T follicular helper cell (primary cell): ENCODE data around the gene ITPR1.

Source experiments
- DNase-seq: peaks from one replicate; pipeline ENCODE4 v3.0.0-alpha.2; 2020; ENCODE audit warnings: low read depth

ITPR1 gene

GRCh38 chr3:4782095-4782494 is 288.9 kb downstream of the ITPR1 start:
- DNase-seq = no peak

GRCh38 chr3:4785551-4785950 is 292.4 kb downstream of the ITPR1 start:
- DNase-seq = no peak

DNA sequence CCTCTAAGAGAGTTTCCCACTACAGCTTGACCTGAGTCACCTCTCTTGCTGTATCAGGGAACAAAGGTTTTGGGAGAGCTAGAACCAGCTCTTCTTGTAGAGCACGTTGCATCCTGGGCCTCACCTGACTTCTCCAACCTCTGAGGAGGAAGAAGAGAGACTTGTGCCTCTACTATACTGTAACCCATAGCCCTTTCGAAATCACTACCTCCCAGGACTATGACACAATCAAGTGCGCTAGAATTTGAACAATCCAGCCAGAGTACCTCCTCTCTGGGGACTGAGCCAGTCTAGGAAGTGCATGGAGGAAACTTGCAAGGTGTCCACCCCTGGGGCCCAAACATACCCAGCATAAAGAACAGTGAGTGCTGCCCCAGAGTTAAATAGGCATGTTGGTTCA is 293.3 kb downstream of the ITPR1 start:
- DNase-seq = no peak

DNA sequence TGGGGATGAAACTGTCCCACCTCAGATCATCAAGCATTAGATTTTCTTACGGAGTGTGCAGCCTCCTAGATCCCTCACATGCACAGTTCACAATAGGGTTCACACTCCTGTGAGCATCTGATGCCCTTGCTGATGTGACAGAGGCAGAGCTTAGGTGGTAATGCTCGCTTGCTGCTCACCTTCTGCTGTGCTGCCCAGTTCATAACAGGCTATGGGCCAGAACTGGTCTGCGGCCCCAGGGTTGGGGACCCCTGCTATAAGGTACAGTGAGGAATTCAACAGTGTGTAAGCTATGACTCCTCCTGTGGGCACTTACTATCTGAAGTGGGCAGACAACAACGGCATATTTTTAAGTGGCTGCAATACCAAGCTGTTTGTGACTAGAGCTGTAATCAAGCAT is 298.2 kb downstream of the ITPR1 start:
- no peak for DNase-seq

- DNase-seq = no peak
These were observed 300.2 kb downstream of the ITPR1 start for GRCh38 chr3:4793311-4793710.

DNA sequence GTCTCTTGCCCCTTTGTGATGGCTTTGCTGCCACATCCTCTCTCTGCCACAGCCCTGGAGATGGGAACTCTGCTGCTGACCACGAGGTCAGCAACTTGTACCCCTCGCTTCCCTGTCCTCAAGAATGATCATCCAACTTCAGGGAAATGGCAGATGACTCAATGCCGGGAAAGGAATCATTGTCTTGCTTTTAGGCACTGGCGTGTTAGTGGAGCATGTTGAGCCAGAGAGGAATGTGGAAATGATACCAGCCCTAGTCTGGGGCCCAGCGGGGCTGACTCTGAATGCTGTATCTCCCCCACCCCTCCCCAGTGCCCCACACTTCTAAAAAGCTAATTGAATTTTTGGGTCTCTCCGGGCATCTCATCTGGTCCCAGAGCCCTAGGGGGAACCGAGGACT is 301.2 kb downstream of the ITPR1 start:
- DNase-seq = no peak

DNA sequence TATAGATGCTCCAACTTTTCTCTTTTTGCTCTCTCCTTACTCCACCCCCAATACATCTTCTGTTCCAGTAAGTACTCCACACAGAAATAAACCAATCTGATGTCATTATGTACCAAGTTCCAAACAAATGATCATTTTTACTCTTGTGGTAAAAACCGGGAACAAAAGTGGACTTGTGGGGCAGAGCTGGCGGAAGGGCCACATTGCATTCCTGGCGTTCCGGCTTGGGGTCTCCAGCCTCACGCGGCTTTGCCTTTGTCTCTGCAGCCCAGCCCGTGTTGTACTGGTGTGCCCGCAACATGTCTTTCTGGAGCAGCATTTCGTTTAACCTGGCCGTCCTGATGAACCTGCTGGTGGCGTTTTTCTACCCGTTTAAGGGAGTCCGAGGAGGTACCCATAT is 301.6 kb downstream of the ITPR1 start:
- no peak for DNase-seq

DNA sequence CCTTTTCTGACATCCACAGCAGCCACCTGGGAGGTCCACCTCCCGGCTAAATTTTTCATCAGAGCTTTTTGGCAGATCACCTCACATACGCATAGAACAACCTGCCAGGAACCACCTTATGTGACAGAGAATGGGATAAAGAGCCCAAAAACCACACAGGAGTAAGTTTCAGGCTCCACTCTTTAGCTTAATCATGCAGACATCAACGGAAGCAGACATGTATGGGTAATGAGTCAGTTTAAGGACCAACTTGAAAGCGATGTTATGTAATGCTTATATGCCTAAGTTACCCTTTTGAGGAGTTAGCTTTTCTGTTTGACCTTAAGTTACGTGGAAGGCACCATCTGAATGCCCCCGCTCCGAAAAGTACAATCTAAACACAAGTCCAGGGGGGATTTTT is 302.8 kb downstream of the ITPR1 start:
- DNase-seq = no peak

GRCh38 chr3:4797201-4797705 is 304.1 kb downstream of the ITPR1 start:
- no peak for DNase-seq

GRCh38 chr3:4799266-4800256 is 306.4 kb downstream of the ITPR1 start:
- DNase-seq = no peak

DNA sequence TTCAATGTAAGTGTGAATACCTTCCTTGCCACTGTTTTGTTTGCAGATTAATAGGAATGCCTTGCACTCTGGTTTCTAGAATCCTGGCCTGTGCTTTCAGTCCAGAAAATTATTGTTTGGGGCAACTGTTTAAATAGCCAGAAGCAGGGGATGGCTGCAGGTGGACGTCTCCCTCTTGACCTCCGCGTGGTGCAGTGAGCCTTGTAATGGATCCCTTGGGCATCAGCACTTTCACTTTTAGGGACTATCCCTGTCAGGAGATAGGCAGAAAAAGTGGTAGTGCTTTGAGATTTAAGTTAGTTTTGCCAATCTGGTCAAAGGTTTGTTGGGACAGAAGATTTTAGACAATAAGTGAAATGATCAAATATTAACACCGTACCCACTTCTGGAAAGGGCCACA is 307.4 kb downstream of the ITPR1 start:
- no peak for DNase-seq

GRCh38 chr3:4801892-4802291 is 308.7 kb downstream of the ITPR1 start:
- no peak for DNase-seq

- DNase-seq = no peak
These were observed 309.8 kb downstream of the ITPR1 start for GRCh38 chr3:4802903-4803302.

- no peak for DNase-seq
These were observed 311.3 kb downstream of the ITPR1 start for GRCh38 chr3:4804161-4805058.

GRCh38 chr3:4805662-4806061 is 312.5 kb downstream of the ITPR1 start:
- no peak for DNase-seq

DNA sequence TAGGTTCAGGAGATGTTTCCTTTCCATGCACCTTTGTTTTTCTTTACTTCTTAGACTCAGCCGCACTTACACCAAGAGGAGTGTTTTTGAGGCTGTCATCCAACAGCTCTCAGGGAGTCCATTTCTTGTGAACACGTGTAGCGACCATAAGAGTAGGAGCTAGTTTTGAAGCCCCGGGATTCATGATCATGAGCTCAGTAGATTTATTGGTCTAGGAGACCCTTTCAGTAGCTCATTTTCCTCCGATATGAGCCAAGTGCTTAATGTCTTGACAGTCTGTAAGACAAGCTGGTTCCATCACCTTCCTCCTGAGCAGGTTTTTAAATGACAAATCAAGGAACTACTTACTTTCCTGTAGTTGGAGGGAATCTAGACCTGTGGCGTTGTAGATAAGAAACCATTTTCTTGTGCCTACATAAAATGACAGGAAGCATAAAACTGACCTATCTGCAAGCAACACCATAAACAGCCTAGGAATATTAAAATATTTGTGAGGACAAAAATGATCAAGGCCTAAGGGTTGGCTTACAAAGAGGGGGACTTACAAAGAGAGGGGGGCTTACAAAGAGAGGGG is 313.5 kb downstream of the ITPR1 start:
- no peak for DNase-seq

DNA sequence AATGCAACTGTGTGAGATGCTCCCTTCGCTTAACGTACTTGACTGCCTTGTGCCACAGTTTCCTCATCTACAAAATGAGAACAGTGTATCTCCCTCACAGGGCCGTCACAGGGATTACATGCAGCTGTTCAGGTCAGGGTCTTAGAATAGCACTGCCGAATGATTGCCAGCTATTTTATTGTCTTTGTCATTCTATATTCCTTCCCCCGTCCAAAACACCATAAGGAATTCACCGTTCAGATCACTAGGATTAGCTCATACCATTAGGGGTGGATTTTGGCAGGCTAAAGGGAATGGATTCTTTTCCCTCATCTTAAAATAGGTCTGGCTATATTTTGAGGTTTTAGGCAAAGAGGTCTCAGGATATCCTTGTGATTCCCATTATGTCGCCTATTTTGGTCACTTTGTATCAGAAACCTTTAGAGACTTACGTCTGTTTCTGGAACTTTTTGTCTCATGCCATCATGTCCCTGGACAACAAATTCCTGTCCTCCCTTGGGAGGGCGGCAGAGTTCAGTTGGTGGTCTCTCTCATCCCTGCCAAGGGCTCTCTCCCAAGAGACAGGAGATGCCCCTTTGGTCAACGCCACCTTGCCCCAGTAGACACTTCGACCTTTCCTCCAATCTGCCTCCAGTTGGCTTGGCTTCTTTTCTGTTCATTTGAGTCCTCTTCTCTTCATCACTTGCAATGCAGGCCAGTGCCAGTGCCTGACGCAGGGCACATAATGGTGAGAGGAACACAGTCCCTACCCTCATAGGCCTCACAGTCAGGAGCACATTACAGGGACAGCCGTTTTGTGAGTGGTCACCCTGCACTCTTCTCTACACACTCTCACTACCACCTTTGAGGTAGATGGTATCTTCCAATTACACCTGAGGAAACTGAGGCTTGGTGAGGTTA is 314.5 kb downstream of the ITPR1 start:
- no peak for DNase-seq

GRCh38 chr3:4808637-4809036 is 315.5 kb downstream of the ITPR1 start:
- no peak for DNase-seq

- no peak for DNase-seq
These were observed 316.8 kb downstream of the ITPR1 start for GRCh38 chr3:4809922-4810321.

DNA sequence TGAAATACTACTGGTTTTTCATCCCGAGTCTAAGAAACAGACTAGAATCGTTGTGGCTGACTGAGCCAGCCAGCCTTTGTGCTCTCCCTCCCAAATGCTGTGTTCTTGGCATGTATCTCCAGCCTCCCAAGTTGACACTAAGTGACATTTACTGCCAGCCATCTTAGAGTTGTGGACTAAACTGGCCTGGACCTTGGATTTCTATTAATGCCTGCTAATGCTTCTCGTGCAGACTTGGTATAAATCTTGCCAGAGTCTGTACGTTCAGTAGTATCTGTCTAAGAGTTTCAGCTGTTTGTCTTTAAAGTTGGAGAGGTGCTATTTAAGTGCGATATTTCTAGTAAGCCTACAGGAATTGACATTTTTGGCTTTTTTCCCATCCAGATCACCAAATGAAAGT is 319.4 kb downstream of the ITPR1 start:
- DNase-seq = no peak

DNA sequence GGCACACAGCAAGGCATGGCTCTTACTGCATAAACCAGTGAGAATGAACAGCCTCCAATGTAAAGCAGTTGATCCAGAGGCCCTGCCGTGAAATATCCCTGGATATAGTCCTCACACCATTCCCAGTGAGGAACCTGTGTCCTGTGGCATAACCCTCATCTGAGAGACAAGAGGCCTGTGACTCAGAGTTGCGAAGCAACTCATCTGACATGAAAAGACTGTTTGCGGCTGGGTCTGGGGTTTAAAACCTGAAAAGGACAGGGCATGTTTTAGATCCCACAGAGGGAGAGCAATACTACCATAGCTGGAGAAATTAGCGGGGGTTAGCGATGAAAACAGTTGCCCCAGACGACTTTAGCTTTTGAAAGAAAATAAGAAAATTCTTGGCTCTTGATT is 320.8 kb downstream of the ITPR1 start:
- DNase-seq = no peak
